ENCODE data around the gene RBPJL. TPM values are rescaled to one million over a fixed set of nuclear protein-coding genes. Genes with fewer than 3 reads are reported as not detected.

Gene RBPJL
- total and polyA plus RNA-seq, 2 of the 13 experiments (the other 11 are each of a cell fraction or from before 2014, with no cell fraction given) = not detected

DNA sequence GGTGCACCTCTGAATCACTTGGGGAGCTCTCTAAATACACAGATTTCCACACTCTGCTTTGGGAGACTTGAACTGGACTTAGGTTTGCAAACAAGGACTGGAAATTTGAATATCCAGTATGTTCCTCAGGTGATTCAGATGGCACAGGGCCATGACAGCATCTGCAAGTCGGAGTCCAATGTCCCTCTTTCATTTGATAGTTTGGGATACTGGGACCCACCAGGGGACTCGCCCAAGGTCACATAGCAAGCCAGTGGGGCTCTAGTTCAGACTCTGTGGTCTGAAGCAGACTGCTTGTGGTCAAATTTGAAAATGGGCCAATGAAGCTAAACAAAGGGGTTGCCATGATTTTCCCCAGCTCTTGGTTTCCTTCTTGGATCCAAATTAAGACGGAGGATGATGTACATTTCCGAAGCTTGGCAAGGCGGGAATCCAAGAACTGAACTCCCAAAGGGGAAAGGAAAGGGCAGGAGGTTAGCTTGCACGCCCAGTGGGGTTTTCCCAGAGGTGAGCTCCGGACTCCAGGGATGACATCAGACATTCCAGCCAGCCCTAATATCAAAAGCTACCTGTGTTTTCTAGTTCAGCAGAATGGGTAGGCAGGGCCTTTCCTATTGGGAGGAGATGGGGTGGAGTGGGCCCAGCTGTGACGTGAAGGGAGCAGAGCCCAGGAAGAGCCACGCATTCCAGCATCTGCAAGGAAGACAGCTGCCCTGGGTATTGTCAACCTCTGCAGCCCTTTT is 52.9 kb downstream of the RBPJL start (continued):
- TF ChIP-seq HMGXB3 (CRISPR knock-in tag; IDR thresholded peaks at IDR 0.05; ENCODE audit: borderline replicate concordance) = 0 out of 2 replicates have a peak, but pooled peaks have one; percentile 29
- no peak for TF ChIP-seq NCOA5 (CRISPR knock-in tag; IDR thresholded peaks at IDR 0.05)
- TF ChIP-seq ZNF3 (CRISPR knock-in tag; IDR thresholded peaks at IDR 0.05) = no peak
- TF ChIP-seq ZBTB7A (CRISPR knock-in tag; IDR thresholded peaks at IDR 0.05) = 0 out of 2 replicates have a peak, but pooled peaks have one; percentile 7
- no peak for TF ChIP-seq SOX6 (IDR thresholded peaks at IDR 0.05)
- peak; percentile 16; the same call in 1 of the 2 replicates for TF ChIP-seq SOX6 (CRISPR knock-in tag; IDR thresholded peaks at IDR 0.05)
- no peak for TF ChIP-seq ZFP36L1 (CRISPR knock-in tag; IDR thresholded peaks at IDR 0.05)
- TF ChIP-seq ZNF260 (CRISPR knock-in tag; IDR thresholded peaks at IDR 0.05; ENCODE audit: borderline replicate concordance, low read depth) = no peak
- TF ChIP-seq, protein P1, sequence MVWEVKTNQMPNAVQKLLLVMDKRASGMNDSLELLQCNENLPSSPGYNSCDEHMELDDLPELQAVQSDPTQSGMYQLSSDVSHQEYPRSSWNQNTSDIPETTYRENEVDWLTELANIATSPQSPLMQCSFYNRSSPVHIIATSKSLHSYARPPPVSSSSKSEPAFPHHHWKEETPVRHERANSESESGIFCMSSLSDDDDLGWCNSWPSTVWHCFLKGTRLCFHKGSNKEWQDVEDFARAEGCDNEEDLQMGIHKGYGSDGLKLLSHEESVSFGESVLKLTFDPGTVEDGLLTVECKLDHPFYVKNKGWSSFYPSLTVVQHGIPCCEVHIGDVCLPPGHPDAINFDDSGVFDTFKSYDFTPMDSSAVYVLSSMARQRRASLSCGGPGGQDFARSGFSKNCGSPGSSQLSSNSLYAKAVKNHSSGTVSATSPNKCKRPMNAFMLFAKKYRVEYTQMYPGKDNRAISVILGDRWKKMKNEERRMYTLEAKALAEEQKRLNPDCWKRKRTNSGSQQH (CRISPR knock-in tag; IDR thresholded peaks at IDR 0.05; ENCODE audit: low read depth) = no peak
- TF ChIP-seq, protein P2, sequence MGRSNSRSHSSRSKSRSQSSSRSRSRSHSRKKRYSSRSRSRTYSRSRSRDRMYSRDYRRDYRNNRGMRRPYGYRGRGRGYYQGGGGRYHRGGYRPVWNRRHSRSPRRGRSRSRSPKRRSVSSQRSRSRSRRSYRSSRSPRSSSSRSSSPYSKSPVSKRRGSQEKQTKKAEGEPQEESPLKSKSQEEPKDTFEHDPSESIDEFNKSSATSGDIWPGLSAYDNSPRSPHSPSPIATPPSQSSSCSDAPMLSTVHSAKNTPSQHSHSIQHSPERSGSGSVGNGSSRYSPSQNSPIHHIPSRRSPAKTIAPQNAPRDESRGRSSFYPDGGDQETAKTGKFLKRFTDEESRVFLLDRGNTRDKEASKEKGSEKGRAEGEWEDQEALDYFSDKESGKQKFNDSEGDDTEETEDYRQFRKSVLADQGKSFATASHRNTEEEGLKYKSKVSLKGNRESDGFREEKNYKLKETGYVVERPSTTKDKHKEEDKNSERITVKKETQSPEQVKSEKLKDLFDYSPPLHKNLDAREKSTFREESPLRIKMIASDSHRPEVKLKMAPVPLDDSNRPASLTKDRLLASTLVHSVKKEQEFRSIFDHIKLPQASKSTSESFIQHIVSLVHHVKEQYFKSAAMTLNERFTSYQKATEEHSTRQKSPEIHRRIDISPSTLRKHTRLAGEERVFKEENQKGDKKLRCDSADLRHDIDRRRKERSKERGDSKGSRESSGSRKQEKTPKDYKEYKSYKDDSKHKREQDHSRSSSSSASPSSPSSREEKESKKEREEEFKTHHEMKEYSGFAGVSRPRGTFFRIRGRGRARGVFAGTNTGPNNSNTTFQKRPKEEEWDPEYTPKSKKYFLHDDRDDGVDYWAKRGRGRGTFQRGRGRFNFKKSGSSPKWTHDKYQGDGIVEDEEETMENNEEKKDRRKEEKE (IDR thresholded peaks at IDR 0.05) = no peak
- no peak for TF ChIP-seq HHEX (CRISPR knock-in tag; IDR thresholded peaks at IDR 0.05)
- TF ChIP-seq ZC3H13 (CRISPR knock-in tag; IDR thresholded peaks at IDR 0.05) = no peak
- TF ChIP-seq ZNF766 (CRISPR knock-in tag; IDR thresholded peaks at IDR 0.05; ENCODE audit: borderline replicate concordance) = no peak
- no peak for TF ChIP-seq ZNF816 (CRISPR knock-in tag; IDR thresholded peaks at IDR 0.05; ENCODE audit: borderline replicate concordance)
- TF ChIP-seq ZNF446 (CRISPR knock-in tag; IDR thresholded peaks at IDR 0.05) = no peak
- TF ChIP-seq ZNF543 (CRISPR knock-in tag; IDR thresholded peaks at IDR 0.05) = no peak
- TF ChIP-seq ZNF33B (CRISPR knock-in tag; IDR thresholded peaks at IDR 0.05) = no peak; the same call in 1 of the 2 replicates
- TF ChIP-seq JUN (CRISPR knock-in tag; IDR thresholded peaks at IDR 0.05) = peak; percentile 88
- TF ChIP-seq ZZZ3 (CRISPR knock-in tag; IDR thresholded peaks at IDR 0.05; ENCODE audit: borderline replicate concordance) = no peak
- no peak; the same call in 1 of the 2 replicates for TF ChIP-seq ARHGAP35 (CRISPR knock-in tag; IDR thresholded peaks at IDR 0.05; ENCODE audit: borderline replicate concordance)
- TF ChIP-seq THYN1 (CRISPR knock-in tag; IDR thresholded peaks at IDR 0.05; ENCODE audit: borderline replicate concordance, low read depth) = no peak
- TF ChIP-seq KLF11 (CRISPR knock-in tag; IDR thresholded peaks at IDR 0.05) = no peak
- TF ChIP-seq ZNF230 (CRISPR knock-in tag; IDR thresholded peaks at IDR 0.05) = peak; percentile 34; the same call in 1 of the 2 replicates

Data from HepG2 (cell line).